Peyer's patch (tissue), 4 donors: ENCODE measurements around the gene MAS1.

Source experiments
- CTCF ChIP-seq, 6 experiments: fragments of 450-650 bp in 4 of 6; fragments of 200-600 bp in 2 of 6; sonication (generic) in 1 of 6; IDR thresholded peaks; one replicate each; pipeline ENCODE4 v1.5.1; 2017 to 2019; ENCODE audit warnings: antibody characterized with exemption in 6 of 6, mild to moderate bottlenecking in 3 of 6, moderate library complexity in 1 of 6
- POLR2A ChIP-seq, 2 donors: fragments of 450-650 bp; IDR thresholded peaks; one replicate each; pipeline ENCODE4 v1.5.1; 2017; ENCODE audit warnings: antibody characterized with exemption in 2 of 2, mild to moderate bottlenecking in 2 of 2, moderate library complexity in 2 of 2

- TF ChIP-seq CTCF (IDR thresholded peaks at IDR 0.05) (no peak), POLR2A (IDR thresholded peaks at IDR 0.05) (no peak)
Observed at GRCh38 chr6:159934181-159934580, 43.4 kb downstream of the MAS1 start.
